Muscle of leg (tissue), 11 donors: Measurements from ENCODE around the gene WTAP. TPM values are rescaled to one million over a fixed set of nuclear protein-coding genes. Genes with fewer than 3 reads are reported as not detected.
A peak's percentile ranks its signal among the peaks of the same experiment; 100 is the strongest.
"Not testable (repeated sequence)": the region's sequence is repeated elsewhere in the genome, so short reads cannot be mapped to it uniquely, and the experiment has no call there.

Experiments
- DNase-seq: peaks from one replicate; pipeline ENCODE4 v3.0.0; 2013
- H3K27ac ChIP-seq: one replicate; pipeline ENCODE4 v1.5.1; 2013; ENCODE audit warnings: mild to moderate bottlenecking, low read length, control low read depth
- H3K27me3 ChIP-seq: one replicate; pipeline ENCODE4 v1.6.1; 2013; ENCODE audit warnings: low read length; ENCODE audit not compliant: control insufficient read depth, insufficient read depth
- H3K36me3 ChIP-seq: one replicate; pipeline ENCODE4 v1.6.1; 2013; ENCODE audit warnings: low read length; ENCODE audit not compliant: control insufficient read depth, insufficient read depth
- H3K4me1 ChIP-seq: one replicate; pipeline ENCODE4 v1.6.1; 2013; ENCODE audit warnings: low read length; ENCODE audit not compliant: control insufficient read depth, insufficient read depth
- H3K4me3 ChIP-seq: one replicate; pipeline ENCODE4 v1.5.1; 2013; ENCODE audit warnings: low read length, control low read depth
- H3K9me3 ChIP-seq: replicated peaks from 2 replicates; pipeline ENCODE4 v1.6.1; 2013; ENCODE audit warnings: low read depth, low read length; ENCODE audit not compliant: control insufficient read depth
- WGBS: methylation state at CpG from one replicate; pipeline ENCODE4 v1.1.5; 2013; ENCODE audit warnings: missing lambda C conversion rate; ENCODE audit not compliant: insufficient coverage; 5-methylcytosine and 5-hydroxymethylcytosine counted together
- polyA plus RNA-seq, 8 donors: library from polyadenylated mRNA; unstranded; fragments of 120-200 nt; gene quantifications; one replicate each; pipeline versions ENCODE4 v1.2.1 to v1.2.3, GENCODE V29; 2013; ENCODE audit warnings: inconsistent platforms in 1 of 8, low replicate concordance in 1 of 8; ENCODE audit not compliant: insufficient read length in 8 of 8, insufficient read depth in 1 of 8
- total RNA-seq: library from RNA; stranded (reverse); fragments of 120-200 nt; gene quantifications from one replicate; pipeline ENCODE4 v1.2.4, GENCODE V29; 2013

Gene WTAP
- total and polyA plus RNA-seq, 9 donors = 61.4 to 80.3 (median 71.2) TPM

DNA sequence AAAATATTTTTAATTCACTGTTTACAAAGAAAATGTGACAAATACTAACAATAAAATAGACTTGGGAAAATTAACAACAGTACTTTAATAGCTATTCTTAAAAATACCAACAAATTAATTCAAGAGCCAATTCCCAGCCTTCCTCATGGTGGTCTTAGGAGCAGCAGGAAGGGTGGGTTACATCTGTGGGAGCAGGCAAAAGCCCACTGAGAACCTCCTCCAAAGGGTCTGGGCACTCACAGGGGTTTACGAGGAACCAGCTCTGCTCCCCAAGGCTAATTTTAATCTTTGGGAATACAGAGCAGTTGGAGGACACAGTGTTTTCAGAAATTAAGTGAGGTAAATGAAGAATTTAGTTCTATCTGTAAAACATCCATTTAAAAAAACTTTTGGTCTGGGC lies 44.5 kb upstream of the WTAP start:
- H3K9me3 ChIP-seq = no peaks in the 10 kb centered on the region
- no CpG with 5 or more reads among the region's 1 CpG for WGBS
- H3K27me3 ChIP-seq = no peaks in the 10 kb centered on the region
- no peak for DNase-seq
- no peak overlapping the region for H3K4me3 ChIP-seq
- peaks cover 39% of the 10 kb centered on the region for H3K36me3 ChIP-seq
- no peaks in the 10 kb centered on the region for H3K4me1 ChIP-seq
- H3K27ac ChIP-seq = no peak overlapping the region

- peaks cover 41% of the 10 kb centered on the region for H3K36me3 ChIP-seq
- no peaks in the 10 kb centered on the region for H3K4me1 ChIP-seq
- no peaks in the 10 kb centered on the region for H3K9me3 ChIP-seq
- WGBS = 100% methylated on average over 1 of the region's 1 CpG
- no peaks in the 10 kb centered on the region for H3K27me3 ChIP-seq
- no peak for DNase-seq
- no peak overlapping the region for H3K27ac ChIP-seq
- no peak overlapping the region for H3K4me3 ChIP-seq
Measured at GRCh38 chr6:159684013-159684304, 43.3 kb upstream of the WTAP start.

DNA sequence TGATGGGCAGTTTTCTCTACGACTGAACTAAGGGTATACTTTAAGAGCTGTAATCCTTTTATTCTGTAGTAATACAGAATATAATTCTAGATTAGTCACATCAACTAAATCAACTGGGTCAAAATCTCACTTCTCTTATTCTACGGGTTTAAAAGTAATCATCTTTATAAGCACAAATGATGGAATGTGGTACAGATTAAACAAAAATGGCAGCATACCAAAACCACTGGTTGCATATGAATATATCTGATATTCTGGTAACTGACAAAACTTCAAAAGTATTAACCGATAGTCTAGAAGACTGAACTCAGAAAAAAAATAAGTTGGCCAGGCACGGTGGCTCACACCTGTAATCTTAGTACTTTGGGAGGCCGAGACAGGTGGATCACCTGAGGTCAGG lies 41.3 kb upstream of the WTAP start:
- Histone ChIP-seq H3K27ac (no peak overlapping the region), H3K9me3 (no peaks in the 10 kb centered on the region), H3K4me3 (no peak overlapping the region), H3K36me3 (peaks cover 47% of the 10 kb centered on the region), H3K4me1 (no peaks in the 10 kb centered on the region), H3K27me3 (no peaks in the 10 kb centered on the region)
- WGBS = 100% methylated on average over 2 of the region's 5 CpGs
- DNase-seq = no peak

- peaks cover 44% of the 10 kb centered on the region for H3K36me3 ChIP-seq
- H3K27ac ChIP-seq = no peak overlapping the region
- no peak overlapping the region for H3K4me3 ChIP-seq
- WGBS = no CpG with 5 or more reads among the region's 3 CpGs
- no peak for DNase-seq
- H3K9me3 ChIP-seq = no peaks in the 10 kb centered on the region
- no peaks in the 10 kb centered on the region for H3K27me3 ChIP-seq
- peaks cover under 1% of the 10 kb centered on the region for H3K4me1 ChIP-seq
Measured at GRCh38 chr6:159686703-159687102, 40.6 kb upstream of the WTAP start.

DNA sequence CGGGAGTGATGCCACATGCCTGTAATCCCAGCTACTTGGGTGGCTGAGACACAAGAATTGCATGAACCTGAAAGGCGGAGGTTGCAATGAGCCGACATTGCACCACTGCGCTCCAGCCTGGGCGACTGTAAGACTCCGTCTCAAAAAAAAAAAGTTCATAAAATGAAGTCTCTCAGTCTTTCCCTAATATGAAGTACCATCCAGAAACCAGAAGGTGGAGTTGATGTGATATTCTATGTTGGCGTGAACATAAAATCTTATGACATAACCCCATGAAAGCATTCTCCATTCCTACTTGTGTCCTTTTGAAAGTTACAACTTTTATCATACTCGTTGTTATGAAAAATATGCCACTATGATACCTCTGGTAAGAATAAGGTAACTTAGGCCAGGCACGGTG lies 40.0 kb upstream of the WTAP start:
- DNase-seq = no peak
- Histone ChIP-seq H3K27me3 (no peaks in the 10 kb centered on the region), H3K4me1 (peaks cover 7% of the 10 kb centered on the region), H3K36me3 (peaks cover 46% of the 10 kb centered on the region), H3K9me3 (no peaks in the 10 kb centered on the region), H3K27ac (no peak overlapping the region), H3K4me3 (no peak overlapping the region)
- 83% methylated on average over 1 of the region's 9 CpGs for WGBS

DNA sequence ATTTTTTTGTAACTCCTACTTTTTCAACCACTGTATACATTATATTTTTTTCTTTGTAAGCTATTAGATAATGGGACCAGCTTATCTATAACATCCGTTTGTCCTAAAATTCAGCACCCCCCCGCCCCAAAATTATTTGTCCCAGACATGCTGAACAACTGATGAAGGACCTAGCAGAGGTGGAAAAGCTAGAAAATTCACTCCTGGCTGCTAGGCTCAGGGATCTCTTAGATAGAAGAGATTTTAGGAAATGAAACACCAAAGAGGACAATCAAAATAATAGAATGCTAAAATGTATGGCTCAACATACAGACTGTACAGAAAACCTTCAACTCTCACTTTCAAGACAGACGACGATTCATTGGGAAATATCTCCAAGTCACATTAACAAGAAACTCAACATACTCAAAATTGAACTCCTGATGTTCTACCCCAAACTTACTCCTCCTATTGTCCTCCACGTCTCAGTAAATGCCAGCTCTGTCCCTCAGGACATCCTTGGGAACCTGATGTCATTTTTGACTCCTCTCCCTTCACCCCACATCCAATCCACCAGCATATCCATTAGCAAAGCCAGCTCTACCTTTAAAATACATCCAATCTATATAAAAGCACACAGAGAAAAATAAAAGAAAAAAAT lies 38.9 kb upstream of the WTAP start:
- Histone ChIP-seq H3K9me3 (no peaks in the 10 kb centered on the region), H3K36me3 (peaks cover 46% of the 10 kb centered on the region), H3K4me1 (peaks cover 9% of the 10 kb centered on the region), H3K27ac (no peak overlapping the region), H3K27me3 (no peaks in the 10 kb centered on the region), H3K4me3 (no peak overlapping the region)
- 83% methylated on average over 3 of the region's 5 CpGs for WGBS
- no peak for DNase-seq

GRCh38 chr6:159689001-159689400 lies 38.3 kb upstream of the WTAP start:
- Histone ChIP-seq H3K4me3 (no peak overlapping the region), H3K4me1 (peaks cover 13% of the 10 kb centered on the region), H3K27me3 (no peaks in the 10 kb centered on the region), H3K9me3 (no peaks in the 10 kb centered on the region), H3K36me3 (peaks cover 41% of the 10 kb centered on the region), H3K27ac (no peak overlapping the region)
- no peak for DNase-seq
- WGBS = 75% methylated on average over 6 of the region's 6 CpGs

GRCh38 chr6:159690135-159690534 lies 37.2 kb upstream of the WTAP start:
- not testable (repeated sequence) for H3K27ac ChIP-seq

DNA sequence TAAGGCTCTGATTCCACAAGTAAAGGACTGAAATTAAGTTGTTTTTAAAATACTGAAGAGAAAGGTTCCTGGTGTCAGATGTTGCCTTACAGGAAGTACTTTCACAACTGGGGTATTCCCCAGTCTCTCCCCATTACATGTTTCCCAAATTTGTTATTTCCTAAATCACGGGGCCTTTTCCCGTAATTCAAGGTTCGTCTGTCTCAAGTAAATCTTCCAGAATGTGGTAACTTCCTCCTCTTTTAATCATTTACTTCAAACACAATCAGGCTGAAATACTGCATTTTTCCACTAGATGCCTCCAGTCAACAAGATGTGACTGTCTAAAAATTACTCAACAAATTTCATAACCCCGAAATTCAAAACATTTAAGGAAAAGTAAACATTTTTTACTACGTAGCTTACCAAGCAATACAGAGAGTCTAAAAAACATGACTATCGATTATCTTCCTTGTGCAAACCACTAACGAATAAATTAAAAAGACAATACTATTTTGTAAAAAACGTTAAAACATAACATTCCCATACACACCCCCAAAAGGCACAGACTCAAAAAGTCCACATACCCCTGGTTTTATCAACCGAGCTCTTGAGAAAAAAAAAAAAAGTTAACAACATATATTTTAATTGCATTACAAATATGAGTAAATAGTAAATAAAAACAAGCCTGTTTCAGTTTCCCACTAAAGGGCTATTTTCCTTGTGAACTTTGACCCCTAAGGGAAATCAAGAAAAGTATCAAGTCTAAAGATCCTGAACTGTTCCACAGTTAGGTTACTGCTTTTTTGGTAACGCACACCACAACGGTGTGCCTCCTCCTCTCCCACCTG lies 36.0 kb upstream of the WTAP start:
- DNase-seq = peak; percentile 87

More at GRCh38 chr6:159690135-159690534, 37.2 kb upstream of the WTAP start:
- H3K4me3 ChIP-seq, H3K9me3 ChIP-seq, DNase-seq, H3K27me3 ChIP-seq: not testable (repeated sequence)
- peaks cover 21% of the 10 kb centered on the region for H3K4me1 ChIP-seq
- peaks cover 38% of the 10 kb centered on the region for H3K36me3 ChIP-seq
- WGBS = 95% methylated on average over 4 of the region's 13 CpGs

DNA sequence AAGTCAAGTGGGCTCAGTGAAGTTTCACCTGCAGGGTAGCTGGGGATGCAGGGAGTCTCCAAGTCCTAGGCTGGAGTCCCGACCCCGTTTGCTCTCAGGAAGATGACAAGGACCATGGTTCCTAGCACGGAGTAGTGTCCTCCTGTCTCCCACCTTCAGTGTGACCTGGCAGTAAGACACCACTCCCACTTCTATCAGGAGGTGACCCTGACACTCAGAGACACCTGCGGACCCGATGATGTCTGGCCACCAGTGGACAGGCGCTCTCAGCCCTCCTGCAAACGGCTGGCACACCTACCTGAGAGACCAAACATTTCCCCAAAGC lies 35.4 kb upstream of the WTAP start:
- peak overlapping the region; percentile 65 for H3K4me3 ChIP-seq
- H3K9me3 ChIP-seq = no peaks in the 10 kb centered on the region
- H3K27ac ChIP-seq = peak overlapping the region; percentile 93
- peaks cover 26% of the 10 kb centered on the region for H3K36me3 ChIP-seq
- H3K4me1 ChIP-seq = peaks cover 21% of the 10 kb centered on the region
- no peak for DNase-seq
- no peaks in the 10 kb centered on the region for H3K27me3 ChIP-seq
- 44% methylated on average over 7 of the region's 7 CpGs for WGBS

More for the DNA sequence above, 36.0 kb upstream of the WTAP start:
- H3K4me1 ChIP-seq = peaks cover 21% of the 10 kb centered on the region
- no peaks in the 10 kb centered on the region for H3K9me3 ChIP-seq
- H3K36me3 ChIP-seq = peaks cover 30% of the 10 kb centered on the region
- H3K27ac ChIP-seq = peak overlapping the region; percentile 0
- WGBS = 29% methylated on average over 6 of the region's 11 CpGs
- H3K27me3 ChIP-seq = no peaks in the 10 kb centered on the region
- peak overlapping the region; percentile 65 for H3K4me3 ChIP-seq
